Measurements from ENCODE around the gene ZNF862.

GRCh38 chr7:149850007-149850594, 11.9 kb downstream of the ZNF862 start:
- no peak for TF ChIP-seq POLR2A (IDR thresholded peaks at IDR 0.05)
- TF ChIP-seq CTCF (IDR thresholded peaks at IDR 0.05) = no peak
- TF ChIP-seq POLR2AphosphoS5 (IDR thresholded peaks at IDR 0.05) = no peak
